Measurements from ENCODE around the gene FEM1C.

FEM1C gene

GRCh38 chr5:115544436-115545350, at the start of gene FEM1C:
Gene FEM1C (minus strand): TSS chr5:115544775. CDS start chr5:115543493, 1,282 bp downstream.
- DNase-seq (ENCODE audit: low read depth), result peak; percentile 95

GRCh38 chr5:115589043-115589442, 44.5 kb upstream of the FEM1C start:
- DNase-seq (ENCODE audit: low read depth), result peak; percentile 36

GRCh38 chr5:115588640-115589039, 44.1 kb upstream of the FEM1C start:
- DNase-seq (ENCODE audit: low read depth), result no peak

- no peak for DNase-seq (ENCODE audit: low read depth)
These were observed 42.1 kb upstream of the FEM1C start for GRCh38 chr5:115586525-115587146.

- no peak for DNase-seq (ENCODE audit: low read depth)
These were observed 40.7 kb upstream of the FEM1C start for GRCh38 chr5:115585265-115585664.

GRCh38 chr5:115584501-115584900, 39.9 kb upstream of the FEM1C start:
- no peak for DNase-seq (ENCODE audit: low read depth)

GRCh38 chr5:115583474-115583873, 38.9 kb upstream of the FEM1C start:
- DNase-seq (ENCODE audit: low read depth), result peak; percentile 93

GRCh38 chr5:115580941-115581340, 36.4 kb upstream of the FEM1C start:
- no peak for DNase-seq (ENCODE audit: low read depth)

GRCh38 chr5:115579747-115580173, 35.2 kb upstream of the FEM1C start:
- DNase-seq (ENCODE audit: low read depth), result no peak

GRCh38 chr5:115579216-115579615, 34.6 kb upstream of the FEM1C start:
- DNase-seq (ENCODE audit: low read depth), result no peak

- DNase-seq (ENCODE audit: low read depth), result no peak
These were observed 34.1 kb upstream of the FEM1C start for GRCh38 chr5:115578657-115579056.

- DNase-seq (ENCODE audit: low read depth), result no peak
These were observed 33.2 kb upstream of the FEM1C start for GRCh38 chr5:115577741-115578140.

- DNase-seq (ENCODE audit: low read depth), result peak; percentile 56
These were observed 32.8 kb upstream of the FEM1C start for GRCh38 chr5:115577329-115577728.

- DNase-seq (ENCODE audit: low read depth), result peak; percentile 60
These were observed 30.8 kb upstream of the FEM1C start for GRCh38 chr5:115575167-115576070.

- DNase-seq (ENCODE audit: low read depth), result peak; percentile 54
These were observed 28.6 kb upstream of the FEM1C start for GRCh38 chr5:115573133-115573532.

- DNase-seq (ENCODE audit: low read depth), result no peak
These were observed 26.9 kb upstream of the FEM1C start for GRCh38 chr5:115571441-115571878.

- no peak for DNase-seq (ENCODE audit: low read depth)
These were observed 24.1 kb upstream of the FEM1C start for GRCh38 chr5:115568668-115569067.

- no peak for DNase-seq (ENCODE audit: low read depth)
These were observed 20.7 kb upstream of the FEM1C start for GRCh38 chr5:115565233-115565632.

GRCh38 chr5:115561176-115561575, 16.6 kb upstream of the FEM1C start:
- DNase-seq (ENCODE audit: low read depth), result no peak

GRCh38 chr5:115559524-115559923, 14.9 kb upstream of the FEM1C start:
- DNase-seq (ENCODE audit: low read depth), result peak; percentile 42

GRCh38 chr5:115558388-115558956, 13.9 kb upstream of the FEM1C start:
- DNase-seq (ENCODE audit: low read depth), result peak; percentile 71
